ENCODE results near the gene DPYD.

- TF ChIP-seq POLR2A (IDR thresholded peaks at IDR 0.05) (no peak), CTCF (IDR thresholded peaks at IDR 0.05) (no peak)
Observed at GRCh38 chr1:97482022-97482421, 438.8 kb downstream of the DPYD start.

Data from uterus (tissue), 2 donors.